H1 (cell line): Measurements from ENCODE around the gene VSTM2B. TPM values are rescaled to one million over a fixed set of nuclear protein-coding genes. Genes with fewer than 3 reads are reported as not detected.

Source experiments
- CTCF ChIA-PET: fragments of 300-600 bp; sonication (Branson Sonifier 250); formaldehyde crosslinking; loops from one replicate; lab custom pipeline; 2021; ENCODE audit not compliant: partially characterized antibody; lab: Charles Lee
- POLR2A ChIA-PET: fragments of 300-600 bp; sonication (Branson Sonifier 250); formaldehyde crosslinking; loops from one replicate; lab custom pipeline; 2021; ENCODE audit warnings: inconsistent platforms; ENCODE audit not compliant: partially characterized antibody; lab: Charles Lee
- DNase-seq, 2 experiments: peaks; one replicate each; pipeline versions ENCODE4 v3.0.0 to v3.0.0-alpha.2; 2010 to 2022; ENCODE audit warnings: low spot score in 2 of 2, low read depth in 1 of 2, mixed read lengths in 1 of 2
- FAIRE-seq: peaks from 2 replicates; lab custom pipeline; 2011; peaks lifted over from hg19 to GRCh38; lab: Jason Lieb, UNC
- H2AFZ ChIP-seq: 2 replicates; pipeline ENCODE4 v1.8.1; 2012; ENCODE audit warnings: low read length, inconsistent platforms
- H2AK5ac ChIP-seq: 2 replicates; pipeline ENCODE4 v1.6.1; 2013; ENCODE audit warnings: low read depth, low read length
- H2BK120ac ChIP-seq: replicated peaks from 2 replicates; pipeline ENCODE3; 2013; ENCODE audit warnings: low read depth, low read length, inconsistent platforms
- H2BK12ac ChIP-seq: 2 replicates; pipeline ENCODE4 v1.6.1; 2013; ENCODE audit warnings: low read depth, low read length
- H2BK15ac ChIP-seq: 2 replicates; pipeline ENCODE4 v1.6.1; 2013; ENCODE audit warnings: low read length
- H2BK20ac ChIP-seq: 2 replicates; pipeline ENCODE4 v1.6.1; 2013; ENCODE audit warnings: low read length
- H2BK5ac ChIP-seq: 2 replicates; pipeline ENCODE4 v1.6.1; 2013; ENCODE audit warnings: low read depth, low read length
- H3K14ac ChIP-seq: 2 replicates; pipeline ENCODE4 v1.6.1; 2013; ENCODE audit warnings: inconsistent platforms; ENCODE audit not compliant: insufficient read length
- H3K18ac ChIP-seq: 2 replicates; pipeline ENCODE4 v1.6.1; 2013; ENCODE audit warnings: low read length; ENCODE audit errors: extremely low read depth
- H3K23ac ChIP-seq: 2 replicates; pipeline ENCODE4 v1.6.1; 2013; ENCODE audit warnings: inconsistent platforms; ENCODE audit not compliant: insufficient read length
- H3K23me2 ChIP-seq: 2 replicates; pipeline ENCODE4 v1.6.1; 2013; ENCODE audit warnings: low read depth, low read length
- H3K27ac ChIP-seq: 2 replicates; pipeline ENCODE4 v1.6.1; 2011; ENCODE audit warnings: low read depth, low read length, inconsistent platforms
- H3K27me3 ChIP-seq, 4 experiments: replicated peaks in 1 of 4; 1 replicate in 1 of 4; 2 replicates in 3 of 4; pipeline versions ENCODE4 v1.6.1 to v1.8.1; 2011 to 2013; ENCODE audit warnings: low read length in 3 of 4, mild to moderate bottlenecking in 3 of 4, inconsistent platforms in 2 of 4, mixed read lengths in 2 of 4, moderate library complexity in 1 of 4; ENCODE audit not compliant: control insufficient read depth in 3 of 4, insufficient read depth in 3 of 4; ENCODE audit errors: extremely low read depth in 1 of 4
- H3K36me3 ChIP-seq, 4 experiments: 2 replicates each; pipeline versions ENCODE4 v1.6.1 to v1.8.1; 2011 to 2013; ENCODE audit warnings: mild to moderate bottlenecking in 4 of 4, low read length in 3 of 4, moderate library complexity in 2 of 4, control low read depth in 1 of 4, inconsistent platforms in 1 of 4; ENCODE audit not compliant: insufficient read depth in 4 of 4, control insufficient read depth in 2 of 4
- H3K4ac ChIP-seq: replicated peaks from 2 replicates; pipeline ENCODE3; 2013; ENCODE audit warnings: low read length, low read depth, mixed read lengths, inconsistent platforms; ENCODE audit not compliant: insufficient read length
- H3K4me1 ChIP-seq, 4 experiments: replicated peaks in 1 of 4; 1 replicate in 1 of 4; 2 replicates in 3 of 4; pipeline versions ENCODE4 v1.6.1 to v1.8.1; 2011 to 2013; ENCODE audit warnings: low read length in 3 of 4, inconsistent platforms in 2 of 4, mixed read lengths in 1 of 4; ENCODE audit not compliant: insufficient read depth in 4 of 4, control insufficient read depth in 3 of 4
- H3K4me2 ChIP-seq, 2 experiments: 2 replicates each; pipeline versions ENCODE4 v1.6.1 to v1.8.1; 2011 to 2013; ENCODE audit warnings: low read depth in 2 of 2, low read length in 2 of 2, control low read depth in 1 of 2, inconsistent platforms in 1 of 2, mild to moderate bottlenecking in 1 of 2; ENCODE audit not compliant: insufficient read depth in 1 of 2
- H3K4me3 ChIP-seq, 4 experiments: fragments of 200-600, 300-600 bp in 1 of 4; sonication (generic), shearing (Covaris generic), sonication (Bioruptor Twin) in 1 of 4; 2 replicates each; pipeline versions ENCODE4 v1.5.1 to v1.8.1; 2011 to 2016; ENCODE audit warnings: low read length in 4 of 4, low read depth in 3 of 4, control low read depth in 2 of 4, inconsistent platforms in 2 of 4, mild to moderate bottlenecking in 2 of 4, mixed read lengths in 1 of 4, moderate library complexity in 1 of 4; ENCODE audit not compliant: insufficient read depth in 2 of 4; ENCODE audit errors: extremely low read depth in 1 of 4
- H3K56ac ChIP-seq: replicated peaks from 2 replicates; pipeline ENCODE3; 2013; ENCODE audit warnings: low read depth, mild to moderate bottlenecking, mixed read lengths, low read length, inconsistent platforms; ENCODE audit not compliant: insufficient read length
- H3K79me1 ChIP-seq: 2 replicates; pipeline ENCODE4 v1.6.1; 2013; ENCODE audit warnings: low read depth, low read length, control low read depth
- H3K79me2 ChIP-seq, 2 experiments: 2 replicates each; pipeline versions ENCODE4 v1.6.1 to v1.8.1; 2012 to 2013; ENCODE audit warnings: low read length in 2 of 2, mild to moderate bottlenecking in 2 of 2, inconsistent platforms in 1 of 2; ENCODE audit not compliant: insufficient read depth in 2 of 2, control insufficient read depth in 1 of 2
- H3K9ac ChIP-seq, 4 experiments: replicated peaks in 1 of 4; 1 replicate in 1 of 4; 2 replicates in 3 of 4; pipeline versions ENCODE4 v1.6.1 to v1.8.1; 2011 to 2013; ENCODE audit warnings: low read depth in 3 of 4, low read length in 3 of 4, control low read depth in 2 of 4, mild to moderate bottlenecking in 2 of 4, moderate library complexity in 2 of 4, inconsistent platforms in 1 of 4; ENCODE audit errors: extremely low read depth in 1 of 4
- H3K9me3 ChIP-seq, 2 experiments: 2 replicates each; pipeline versions ENCODE4 v1.6.1 to v1.8.1; 2012 to 2013; ENCODE audit warnings: mild to moderate bottlenecking in 2 of 2, moderate library complexity in 2 of 2, control low read depth in 1 of 2, inconsistent platforms in 1 of 2, low read depth in 1 of 2, low read length in 1 of 2, mixed read lengths in 1 of 2; ENCODE audit not compliant: insufficient read depth in 2 of 2
- H4K20me1 ChIP-seq, 2 experiments: replicated peaks in 1 of 2; 2 replicates each; pipeline versions ENCODE3 to v1.8.1; 2011 to 2013; ENCODE audit warnings: inconsistent platforms in 2 of 2, low read length in 2 of 2, mild to moderate bottlenecking in 1 of 2; ENCODE audit not compliant: insufficient read depth in 2 of 2, control insufficient read depth in 1 of 2
- H4K5ac ChIP-seq: 2 replicates; pipeline ENCODE4 v1.6.1; 2013; ENCODE audit warnings: low read length, low read depth, mixed read lengths, inconsistent platforms; ENCODE audit not compliant: insufficient read length
- H4K8ac ChIP-seq: 2 replicates; pipeline ENCODE4 v1.8.0; 2013; ENCODE audit warnings: mild to moderate bottlenecking, moderate library complexity, low read length, inconsistent platforms; ENCODE audit not compliant: insufficient read depth; ENCODE audit errors: extremely low read depth
- H4K91ac ChIP-seq: replicated peaks from 2 replicates; pipeline ENCODE3; 2013; ENCODE audit warnings: low read length, mixed read lengths, inconsistent platforms; ENCODE audit not compliant: insufficient read length
- KDM5A ChIP-seq: fragments of 200-600 bp; IDR thresholded peaks from 2 replicates; pipeline ENCODE4 v1.7.1; 2012; ENCODE audit warnings: mild to moderate bottlenecking, low read length, inconsistent platforms, mixed read lengths
- POLR2AphosphoS5 ChIP-seq: IDR thresholded peaks from 2 replicates; pipeline ENCODE4 v1.6.1; 2011; ENCODE audit warnings: low read depth, low read length
- WGBS, 2 experiments: shearing (Covaris generic) in 1 of 2; methylation state at CpG; one replicate each; pipeline versions ENCODE4 v1.1.6 to v1.1.7; 2013 to 2015; ENCODE audit warnings: low lambda C conversion rate in 2 of 2, mixed read lengths in 2 of 2, inconsistent platforms in 1 of 2, low coverage in 1 of 2, missing lambda C conversion rate in 1 of 2; ENCODE audit not compliant: insufficient replicate concordance in 2 of 2, insufficient coverage in 1 of 2, insufficient read length in 1 of 2; ENCODE audit errors: extremely low coverage in 1 of 2, missing lambda C conversion rate in 1 of 2; 5-methylcytosine and 5-hydroxymethylcytosine counted together
- polyA plus RNA-seq, 7 experiments: library from polyadenylated mRNA; depleted of rRNA in 3 of 7; stranded (reverse) in 5 of 7; unstranded in 2 of 7; fragments of >200 nt in 5 of 7; fragments of 200-250 nt in 2 of 7; gene quantifications; 1 replicate in 5 of 7; 2 replicates in 1 of 7; 4 replicates in 1 of 7; pipeline versions ENCODE4 v1.2.1 to v1.2.3, GENCODE V29; 2011 to 2013; ENCODE audit warnings: missing spikeins in 2 of 7, mixed read lengths in 2 of 7
- total RNA-seq: library from RNA; stranded (reverse); fragmentation: NEBNext Ultra II Directional; extraction: Animal tissue kit (Norgen Biotek cat#: 25700); gene quantifications from 2 replicates; pipeline ENCODE4 v1.2.1, GENCODE V29; 2021

VSTM2B gene
- total and polyA plus RNA-seq, 2 of the 8 experiments (the other 6 are each of a cell fraction or from before 2014, with no cell fraction given): 0.82 to 1.5 TPM

DNA sequence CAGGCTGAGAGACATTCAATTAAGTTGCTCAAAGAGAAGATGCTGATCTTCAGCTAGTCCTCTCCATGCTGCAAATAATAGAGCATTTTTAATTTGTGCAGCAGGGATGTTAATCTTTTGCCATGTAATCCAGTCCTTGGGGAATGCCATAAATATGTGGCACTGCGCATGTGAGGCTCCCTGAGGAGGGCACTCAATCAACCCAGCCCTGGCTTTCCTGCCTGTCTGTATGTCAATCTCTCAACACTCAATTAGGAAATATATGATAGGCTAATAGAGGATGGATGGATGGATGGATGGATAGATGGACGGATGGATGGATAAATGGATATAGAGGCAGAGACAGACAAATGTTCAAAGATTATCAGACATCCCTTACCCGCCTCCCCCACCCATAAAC, 48.7 kb downstream of the VSTM2B start:
- H2AK5ac ChIP-seq: no peak overlapping the region
- H3K9ac ChIP-seq: no peak overlapping the region
- H2BK15ac ChIP-seq: no peak overlapping the region
- H3K23me2 ChIP-seq: no peaks in the 10 kb centered on the region
- H3K4me2 ChIP-seq: no peak overlapping the region
- H3K27ac ChIP-seq: no peak overlapping the region
- no peaks in the 10 kb centered on the region for H3K79me2 ChIP-seq
- no peak overlapping the region for H3K4ac ChIP-seq
- H3K18ac ChIP-seq: no peak overlapping the region
- H3K23ac ChIP-seq: no peak overlapping the region
- H3K14ac ChIP-seq: no peak overlapping the region
- 80% methylated on average over 3 of the region's 3 CpGs; no CpG with 5 or more reads in 1 of the 2 experiments for WGBS, 2 experiments
- H3K4me3 ChIP-seq: no peak overlapping the region
- FAIRE-seq (no peak), DNase-seq (no peak)
- H4K91ac ChIP-seq: no peak overlapping the region
- H3K27me3 ChIP-seq: peaks cover 0 to 3% (median 1%) of the 10 kb centered on the region in 4 experiments; a peak in 3 of 7 replicates
- no peak overlapping the region for H2BK120ac ChIP-seq
- H3K56ac ChIP-seq: no peak overlapping the region
- no peaks in the 10 kb centered on the region for H3K9me3 ChIP-seq
- no peak overlapping the region for H2AFZ ChIP-seq
- H3K79me1 ChIP-seq: no peaks in the 10 kb centered on the region
- H3K4me1 ChIP-seq: peaks cover 2 to 6% (median 4%) of the 10 kb centered on the region in 4 experiments; a peak in 4 of 7 replicates
- no peak overlapping the region for H2BK12ac ChIP-seq
- CTCF ChIA-PET: interaction anchor here (1.5 to 1.6 kb wide), 2 partner anchors 44 to 46 kb away, joined by 3 to 4 read pairs; no protein-coding TSS in a partner anchor
- no peak overlapping the region for H4K5ac ChIP-seq
- no peaks in the 10 kb centered on the region for H4K20me1 ChIP-seq
- H2BK20ac ChIP-seq: no peak overlapping the region
- POLR2A ChIA-PET: no interaction called here
- H2BK5ac ChIP-seq: no peak overlapping the region
- no peaks in the 10 kb centered on the region for H3K36me3 ChIP-seq
- no peak overlapping the region for H4K8ac ChIP-seq
- TF ChIP-seq KDM5A (no peak), POLR2AphosphoS5 (no peak)
